Measurements from ENCODE around the gene ADORA1. TPM values are rescaled to one million over a fixed set of nuclear protein-coding genes. Genes with fewer than 3 reads are reported as not detected.

The ADORA1 gene
- total and polyA plus RNA-seq, 4 donors = 0.33 to 1.1 (median 0.37) TPM

GRCh38 chr1:203168256-203168786 is 40.8 kb downstream of the ADORA1 start (continued):
- TF ChIP-seq REST (IDR thresholded peaks at IDR 0.05) (no peak), EGR1 (IDR thresholded peaks at IDR 0.05; ENCODE audit: low read depth in 2 of 2) (no peak)

GRCh38 chr1:203168991-203169390 is 41.5 kb downstream of the ADORA1 start:
- no peak overlapping the region for H3K9ac ChIP-seq (ENCODE audit: low read depth in 1 of 2, low read length in 2 of 2)
- TF ChIP-seq YY1 (IDR thresholded peaks at IDR 0.05) (no peak), RXRA (IDR thresholded peaks at IDR 0.05) (no peak), REST (IDR thresholded peaks at IDR 0.05) (no peak), HNF4G (IDR thresholded peaks at IDR 0.05) (no peak), EGR1 (IDR thresholded peaks at IDR 0.05; ENCODE audit: low read depth in 2 of 2) (no peak), FOXA2 (IDR thresholded peaks at IDR 0.05) (no peak), JUND (IDR thresholded peaks at IDR 0.05) (no peak), SP1 (IDR thresholded peaks at IDR 0.05) (no peak), FOXA1 (IDR thresholded peaks at IDR 0.05) (no peak), TAF1 (conservative IDR thresholded peaks at IDR 0.05) (no peak)
- TF ChIP-seq, protein P1, sequence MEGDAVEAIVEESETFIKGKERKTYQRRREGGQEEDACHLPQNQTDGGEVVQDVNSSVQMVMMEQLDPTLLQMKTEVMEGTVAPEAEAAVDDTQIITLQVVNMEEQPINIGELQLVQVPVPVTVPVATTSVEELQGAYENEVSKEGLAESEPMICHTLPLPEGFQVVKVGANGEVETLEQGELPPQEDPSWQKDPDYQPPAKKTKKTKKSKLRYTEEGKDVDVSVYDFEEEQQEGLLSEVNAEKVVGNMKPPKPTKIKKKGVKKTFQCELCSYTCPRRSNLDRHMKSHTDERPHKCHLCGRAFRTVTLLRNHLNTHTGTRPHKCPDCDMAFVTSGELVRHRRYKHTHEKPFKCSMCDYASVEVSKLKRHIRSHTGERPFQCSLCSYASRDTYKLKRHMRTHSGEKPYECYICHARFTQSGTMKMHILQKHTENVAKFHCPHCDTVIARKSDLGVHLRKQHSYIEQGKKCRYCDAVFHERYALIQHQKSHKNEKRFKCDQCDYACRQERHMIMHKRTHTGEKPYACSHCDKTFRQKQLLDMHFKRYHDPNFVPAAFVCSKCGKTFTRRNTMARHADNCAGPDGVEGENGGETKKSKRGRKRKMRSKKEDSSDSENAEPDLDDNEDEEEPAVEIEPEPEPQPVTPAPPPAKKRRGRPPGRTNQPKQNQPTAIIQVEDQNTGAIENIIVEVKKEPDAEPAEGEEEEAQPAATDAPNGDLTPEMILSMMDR (IDR thresholded peaks at IDR 0.05; ENCODE audit: low read depth, low read length, missing input control) = no peak
- no peaks in the 10 kb centered on the region for H3K4me1 ChIP-seq (ENCODE audit: control insufficient read depth in 4 of 4, insufficient read depth in 4 of 4, low read length in 3 of 4)
- no peaks in the 10 kb centered on the region for H3K36me3 ChIP-seq (ENCODE audit: control insufficient read depth in 4 of 4, insufficient read depth in 3 of 4, low read depth in 1 of 4, low read length in 3 of 4)
- no peak overlapping the region for H3K27ac ChIP-seq (ENCODE audit: low read depth in 1 of 2, low read length in 2 of 2)
- no peak overlapping the region for H3K4me3 ChIP-seq (ENCODE audit: low read depth in 1 of 3, low read length in 3 of 3)
- H3K9me3 ChIP-seq (ENCODE audit: control insufficient read depth in 4 of 4, low read length in 3 of 4) = no peaks in the 10 kb centered on the region
- H3K27me3 ChIP-seq (ENCODE audit: control insufficient read depth in 4 of 4, insufficient read depth in 4 of 4, low read length in 3 of 4) = no peaks in the 10 kb centered on the region
- DNase-seq (ENCODE audit: low spot score) = no peak
- 91% methylated on average over 9 of the region's 9 CpGs for WGBS
